Panc1 (cell line): ENCODE data around the gene OR2F2.

Experiments used
- CTCF ChIP-seq: fragments of 450-650 bp; IDR thresholded peaks from 2 replicates; pipeline ENCODE4 v1.5.1; 2017; ENCODE audit warnings: mild to moderate bottlenecking
- POLR2AphosphoS5 ChIP-seq: IDR thresholded peaks from 2 replicates; pipeline ENCODE4 v1.6.1; 2012; ENCODE audit warnings: mild to moderate bottlenecking, low read depth, low read length, moderate library complexity
- REST ChIP-seq, 2 experiments: IDR thresholded peaks; 2 replicates each; pipeline ENCODE4 v1.6.1; 2011 to 2012; ENCODE audit warnings: low read depth in 2 of 2, control low read depth in 1 of 2, low read length in 1 of 2, mild to moderate bottlenecking in 1 of 2, moderate library complexity in 1 of 2; ENCODE audit not compliant: insufficient read depth in 1 of 2

GRCh38 chr7:143936087-143937009, 1.3 kb downstream of the OR2F2 start:
- no peak for TF ChIP-seq CTCF
- no peak for TF ChIP-seq REST (IDR thresholded peaks at IDR 0.05; ENCODE audit: insufficient read depth in 1 of 2, low read depth in 2 of 2, low read length in 1 of 2)
- no peak for TF ChIP-seq POLR2AphosphoS5
